Measurements from ENCODE around the gene SREBF1.

The SREBF1 gene

DNA sequence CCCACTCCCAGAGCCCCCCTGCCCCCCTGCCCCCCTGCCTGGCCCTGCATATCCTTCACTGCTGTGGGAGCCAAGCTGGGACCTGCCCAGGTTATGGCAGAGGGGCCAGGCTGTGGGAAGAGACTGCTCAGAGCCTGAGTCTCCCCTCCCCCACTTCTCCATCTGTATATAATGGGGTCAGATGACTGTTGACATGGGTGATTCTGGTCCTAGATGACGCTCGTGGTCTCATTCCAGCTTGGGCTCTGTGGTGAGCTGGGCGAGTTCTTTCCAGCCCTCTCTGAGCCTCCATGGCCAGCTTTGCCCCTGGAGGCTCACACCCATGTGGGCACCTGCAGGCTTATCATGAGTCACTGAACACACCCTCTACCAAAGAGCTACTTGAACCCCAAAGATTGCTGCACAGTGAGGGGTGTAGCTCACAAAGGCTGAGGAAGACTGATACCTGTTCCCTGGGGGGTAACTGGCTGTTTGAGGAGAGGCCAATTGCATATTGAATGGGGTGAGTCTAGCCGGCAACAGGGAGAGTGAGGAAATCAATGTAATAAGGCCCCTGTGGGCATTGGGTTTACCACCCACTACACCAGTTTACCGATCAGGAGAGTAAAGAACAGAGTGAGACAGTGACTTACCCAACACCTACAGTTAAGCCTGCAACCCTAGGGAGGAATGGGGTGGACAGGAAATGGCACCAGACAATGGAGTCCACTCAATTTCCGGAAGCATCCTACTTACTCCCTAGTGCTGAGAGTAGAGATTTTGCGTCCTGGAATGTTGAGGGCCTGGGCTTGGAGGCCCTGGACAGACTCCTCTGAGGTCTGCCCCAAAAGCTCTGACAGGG lies 4.2 kb upstream of the SREBF1 start:
- no peak for TF ChIP-seq ZNF274 (IDR thresholded peaks at IDR 0.05; ENCODE audit: low read depth, low read length)
- H3K4me3 ChIP-seq (ENCODE audit: low read length) = no peak overlapping the region

DNA sequence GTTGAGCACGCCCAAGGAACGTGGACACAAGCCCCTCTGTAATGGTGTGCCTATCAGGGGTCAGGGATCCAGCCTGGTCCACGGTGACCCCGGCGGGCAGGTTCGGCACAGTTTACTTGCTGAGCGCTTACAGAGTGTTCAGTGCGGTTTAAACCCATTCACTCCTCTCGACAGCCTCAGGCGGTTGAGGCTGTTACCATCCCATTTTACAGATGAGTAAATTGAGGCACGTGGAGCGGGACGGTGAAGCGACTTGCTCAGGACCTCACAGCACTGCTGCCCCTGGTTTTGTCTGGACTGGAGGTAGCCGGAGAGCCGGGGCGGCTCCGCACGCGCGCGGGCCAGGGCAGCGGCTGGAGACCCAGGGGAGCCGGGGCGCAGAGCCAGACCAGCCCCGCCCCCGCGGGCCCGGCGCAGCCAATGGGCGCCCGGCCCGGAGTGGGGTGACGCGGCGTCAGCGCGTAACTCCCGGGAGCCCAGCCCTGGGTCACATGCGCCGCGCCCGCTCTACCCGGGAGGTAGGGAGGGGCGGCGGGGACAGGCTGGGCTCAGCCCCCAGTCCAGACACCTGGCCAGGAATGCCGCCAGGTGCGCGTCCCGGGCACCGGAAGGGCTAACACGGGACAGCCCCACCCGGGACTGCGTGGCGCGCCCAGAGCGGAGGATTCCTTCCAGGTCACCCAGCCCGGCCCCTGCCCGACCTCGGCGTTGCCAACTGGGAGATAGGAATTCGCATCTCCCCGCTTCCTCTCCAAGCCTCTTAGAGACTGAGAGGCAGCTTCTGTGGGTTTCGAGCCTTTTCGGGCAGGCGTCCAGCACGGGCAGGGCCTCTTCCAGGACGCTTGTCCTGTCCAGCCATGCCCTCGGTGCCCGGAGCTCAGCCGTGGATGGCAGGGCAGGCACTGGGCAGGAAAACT lies 3.3 kb upstream of the SREBF1 start:
- no peak for TF ChIP-seq ZNF274 (IDR thresholded peaks at IDR 0.05; ENCODE audit: low read depth, low read length)
- peak overlapping the region; percentile 36; the same call in 1 of the 2 replicates for H3K4me3 ChIP-seq (ENCODE audit: low read length)

DNA sequence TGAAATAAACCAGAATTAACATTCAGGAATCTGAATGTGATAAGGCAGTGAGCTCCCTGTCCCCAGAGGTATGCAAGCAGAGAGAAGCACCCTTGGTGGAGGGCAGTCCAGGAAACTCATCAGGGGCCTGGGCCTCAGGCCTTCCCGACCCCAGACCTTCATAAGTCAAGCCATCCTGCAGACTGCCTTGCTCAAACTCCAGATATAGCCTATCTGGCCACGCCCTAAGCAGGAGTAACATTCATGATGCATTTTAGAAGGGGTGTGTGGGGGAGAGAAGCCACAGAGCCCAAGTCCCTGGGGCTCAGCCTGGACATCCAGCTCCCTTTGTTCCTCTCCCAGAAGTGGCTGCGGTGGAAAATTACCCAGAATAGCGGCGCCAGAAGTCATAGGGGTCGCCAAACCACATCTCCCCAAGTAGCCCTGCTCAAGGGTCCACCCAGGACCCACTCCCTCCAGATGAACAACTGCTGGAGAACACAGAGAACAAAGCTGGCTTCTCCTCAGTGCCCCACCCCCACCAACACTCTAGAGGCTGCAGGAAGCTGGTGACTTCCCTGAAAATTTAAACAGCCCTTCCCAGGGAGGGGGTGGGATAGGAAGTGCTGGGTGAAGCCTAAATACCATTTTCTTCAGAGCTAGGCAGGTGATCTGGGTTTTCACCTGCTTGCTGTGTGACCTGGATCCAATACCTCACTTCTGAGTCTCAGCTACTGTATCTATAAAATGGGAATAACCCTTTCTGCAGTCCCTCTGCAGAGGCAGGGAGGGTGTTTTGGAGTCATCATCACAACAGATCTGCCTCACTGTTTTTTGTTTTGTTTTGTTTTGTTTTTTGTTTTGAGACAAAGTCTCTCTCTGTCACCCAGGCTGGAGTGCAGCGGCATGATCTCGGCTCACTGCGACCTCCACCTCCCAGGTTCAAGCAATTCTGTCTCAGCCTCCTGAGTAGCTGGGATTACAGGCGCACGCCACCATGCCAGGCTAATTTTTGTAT lies 1.5 kb upstream of the SREBF1 start:
- no peak overlapping the region for H3K4me3 ChIP-seq (ENCODE audit: low read length)
- TF ChIP-seq ZNF274 (IDR thresholded peaks at IDR 0.05; ENCODE audit: low read depth, low read length) = no peak

DNA sequence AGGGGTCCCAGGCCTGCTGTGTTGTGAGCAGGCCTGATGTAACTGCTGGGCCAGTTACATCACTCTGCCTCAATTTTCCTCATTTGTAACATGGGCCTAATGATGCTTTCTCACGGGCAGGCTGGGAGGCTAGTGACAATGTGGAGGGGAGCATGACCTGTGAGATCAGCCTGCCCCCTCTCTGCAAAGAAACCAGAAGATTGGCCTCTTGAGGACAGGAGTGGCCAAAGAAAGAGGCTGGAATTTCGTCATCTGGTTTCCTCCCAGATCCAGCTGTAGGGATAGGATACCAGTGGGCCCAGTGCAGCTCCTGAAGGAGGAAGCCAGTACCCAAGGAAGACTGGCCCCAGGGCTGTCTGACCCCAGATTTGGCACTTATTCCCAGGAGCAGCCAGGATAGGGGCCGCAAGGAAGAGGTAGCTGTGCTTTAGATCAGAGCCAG lies 615 bp upstream of the SREBF1 start:
- no peak overlapping the region for H3K4me3 ChIP-seq (ENCODE audit: low read length)
- no peak for TF ChIP-seq ZNF274 (IDR thresholded peaks at IDR 0.05; ENCODE audit: low read depth, low read length)

DNA sequence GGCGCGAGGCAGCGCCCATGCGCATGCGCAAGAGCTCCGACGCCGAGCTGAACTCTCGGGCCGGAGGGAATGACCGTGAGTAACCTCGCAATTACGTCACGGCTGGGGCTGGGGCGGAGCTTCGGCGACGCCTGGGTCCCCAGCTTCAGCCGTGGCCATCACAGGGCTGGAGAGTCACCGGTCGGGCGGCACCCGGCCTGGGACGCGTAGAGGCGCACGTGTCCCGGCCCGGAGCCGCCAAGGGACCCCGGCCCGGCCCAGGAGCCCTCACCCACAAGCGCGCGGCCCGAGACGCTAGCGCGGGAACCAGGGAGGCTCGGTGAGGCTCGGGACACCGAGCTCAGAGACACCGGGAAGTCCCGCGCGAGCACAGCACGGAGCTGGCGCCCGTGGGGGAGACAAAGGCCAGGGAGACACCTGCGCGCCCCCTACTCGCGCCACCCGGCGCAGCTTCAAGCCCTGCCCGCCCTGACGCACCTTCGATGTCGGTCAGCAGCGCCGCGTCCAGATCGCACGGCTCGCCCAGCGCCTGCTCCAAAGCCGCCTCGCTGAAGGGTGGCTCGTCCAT lies 452 bp downstream of the SREBF1 start:
- no peak for TF ChIP-seq ZNF274 (IDR thresholded peaks at IDR 0.05; ENCODE audit: low read depth, low read length)
- peak overlapping the region; percentile 71 for H3K4me3 ChIP-seq (ENCODE audit: low read length)

DNA sequence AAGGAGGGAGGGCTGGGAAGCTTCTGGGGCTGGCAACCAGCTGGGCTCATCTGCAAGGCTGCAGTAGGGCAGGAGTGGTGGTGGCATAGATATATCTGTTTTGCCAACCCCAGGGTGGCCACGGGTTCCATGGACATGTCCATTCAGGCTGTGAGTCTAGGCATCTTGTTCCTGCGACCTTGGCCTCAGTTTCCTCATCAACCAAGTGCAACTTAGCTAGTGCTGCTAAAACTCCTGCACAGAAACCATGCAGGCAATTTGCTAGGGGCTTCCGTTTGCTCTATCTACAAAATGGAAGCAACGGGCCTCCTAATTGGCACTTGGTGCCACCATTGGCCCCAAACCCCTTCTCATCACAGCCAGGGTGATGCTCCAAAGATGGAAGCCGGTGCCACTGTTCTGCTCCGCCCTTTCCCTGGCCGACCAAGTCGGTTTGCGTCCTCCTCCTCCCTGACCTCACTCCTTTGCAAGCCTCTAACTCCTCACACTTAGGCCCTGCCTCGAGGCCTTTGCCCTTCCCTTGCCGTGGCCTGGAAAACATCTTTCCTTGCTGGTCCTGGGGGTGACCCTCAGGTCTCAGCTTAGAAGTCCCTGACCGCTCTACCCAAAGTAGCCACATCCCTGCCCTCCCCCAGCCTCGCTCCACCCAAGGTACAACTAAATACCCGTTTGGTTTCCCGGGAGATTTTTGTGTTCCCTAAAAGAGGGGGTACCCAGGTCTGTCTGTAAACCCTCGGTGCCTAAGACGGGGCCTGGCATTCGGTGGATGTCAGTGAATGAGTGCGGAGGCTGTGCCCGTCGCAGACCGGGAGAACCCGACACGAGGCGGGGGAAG lies 1.2 kb downstream of the SREBF1 start:
- H3K4me3 ChIP-seq (ENCODE audit: low read length) = no peak overlapping the region; the same call in 1 of the 2 replicates
- TF ChIP-seq ZNF274 (IDR thresholded peaks at IDR 0.05; ENCODE audit: low read depth, low read length) = no peak

DNA sequence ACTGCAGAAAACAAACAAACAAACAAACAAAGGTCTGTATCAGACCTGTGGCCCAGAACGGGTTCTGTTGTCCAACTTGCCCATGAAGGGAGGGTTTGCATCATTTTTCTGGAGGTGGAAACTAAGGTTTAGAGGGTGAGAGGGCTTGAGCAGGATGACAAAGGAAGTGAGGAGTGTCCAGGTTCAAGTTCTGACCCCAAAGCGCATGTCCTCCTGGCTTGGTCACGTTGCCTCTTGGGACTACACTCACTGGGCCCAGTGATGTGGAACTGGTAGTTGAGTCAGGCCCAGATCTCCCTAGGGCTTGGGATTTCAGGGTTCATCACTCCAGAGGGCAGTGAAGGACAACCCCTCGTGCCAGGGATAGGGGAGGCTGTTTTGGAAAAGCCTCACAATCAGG lies 1.8 kb downstream of the SREBF1 start:
- H3K4me3 ChIP-seq (ENCODE audit: low read length) = no peak overlapping the region
- no peak for TF ChIP-seq ZNF274 (IDR thresholded peaks at IDR 0.05; ENCODE audit: low read depth, low read length)

DNA sequence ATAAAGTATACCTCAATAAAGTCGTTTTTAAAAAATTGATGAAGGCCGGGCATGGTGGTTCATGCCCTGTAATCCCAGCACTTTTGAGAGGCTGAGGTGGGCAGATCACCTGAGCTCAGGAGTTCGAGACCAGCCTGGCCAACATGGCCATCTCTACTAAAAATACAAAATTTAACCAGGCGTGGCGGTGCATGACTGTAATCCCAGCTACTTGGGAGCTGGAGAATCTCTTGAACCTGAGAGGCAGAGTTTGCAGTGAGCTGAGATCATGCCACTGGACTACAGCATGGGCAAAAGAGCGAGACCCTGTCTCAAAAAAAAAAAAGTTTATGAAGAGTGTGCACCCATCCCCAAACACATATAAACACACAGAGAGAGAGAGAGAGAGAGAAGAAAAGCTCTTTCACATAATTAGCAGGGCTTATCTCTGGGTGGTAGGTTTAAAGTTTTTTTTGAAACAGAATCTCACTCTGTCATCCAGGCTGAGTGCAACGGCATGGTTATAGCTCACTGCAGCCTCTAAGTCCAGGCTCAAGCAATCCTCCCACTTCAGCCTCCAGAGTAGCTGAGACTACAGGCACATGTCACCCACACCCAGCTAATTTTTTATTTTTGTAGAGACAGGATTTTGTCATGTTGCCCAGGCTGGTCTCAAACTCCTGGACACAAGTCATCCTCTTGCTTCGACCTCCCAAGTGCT lies 3.0 kb downstream of the SREBF1 start:
- no peak overlapping the region for H3K4me3 ChIP-seq (ENCODE audit: low read length)
- no peak for TF ChIP-seq ZNF274 (IDR thresholded peaks at IDR 0.05; ENCODE audit: low read depth, low read length)

DNA sequence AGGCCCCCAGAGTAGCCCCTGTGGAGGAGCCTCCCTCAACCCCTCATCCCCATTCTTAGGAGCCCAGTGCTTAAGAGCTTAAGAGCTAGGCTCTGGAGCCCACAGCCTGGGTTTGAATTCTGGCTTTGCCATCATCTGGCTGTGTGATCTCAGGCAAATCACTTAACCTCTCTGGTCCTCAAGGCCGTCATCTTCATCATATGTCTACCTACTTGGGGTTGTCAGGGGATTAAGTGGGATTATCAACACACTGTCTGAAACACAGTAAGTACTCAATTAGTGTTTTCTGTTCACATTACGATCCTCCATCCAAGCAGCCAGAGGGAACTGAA lies 4.8 kb downstream of the SREBF1 start:
- no peak overlapping the region for H3K4me3 ChIP-seq (ENCODE audit: low read length)
- TF ChIP-seq ZNF274 (IDR thresholded peaks at IDR 0.05; ENCODE audit: low read depth, low read length) = no peak

DNA sequence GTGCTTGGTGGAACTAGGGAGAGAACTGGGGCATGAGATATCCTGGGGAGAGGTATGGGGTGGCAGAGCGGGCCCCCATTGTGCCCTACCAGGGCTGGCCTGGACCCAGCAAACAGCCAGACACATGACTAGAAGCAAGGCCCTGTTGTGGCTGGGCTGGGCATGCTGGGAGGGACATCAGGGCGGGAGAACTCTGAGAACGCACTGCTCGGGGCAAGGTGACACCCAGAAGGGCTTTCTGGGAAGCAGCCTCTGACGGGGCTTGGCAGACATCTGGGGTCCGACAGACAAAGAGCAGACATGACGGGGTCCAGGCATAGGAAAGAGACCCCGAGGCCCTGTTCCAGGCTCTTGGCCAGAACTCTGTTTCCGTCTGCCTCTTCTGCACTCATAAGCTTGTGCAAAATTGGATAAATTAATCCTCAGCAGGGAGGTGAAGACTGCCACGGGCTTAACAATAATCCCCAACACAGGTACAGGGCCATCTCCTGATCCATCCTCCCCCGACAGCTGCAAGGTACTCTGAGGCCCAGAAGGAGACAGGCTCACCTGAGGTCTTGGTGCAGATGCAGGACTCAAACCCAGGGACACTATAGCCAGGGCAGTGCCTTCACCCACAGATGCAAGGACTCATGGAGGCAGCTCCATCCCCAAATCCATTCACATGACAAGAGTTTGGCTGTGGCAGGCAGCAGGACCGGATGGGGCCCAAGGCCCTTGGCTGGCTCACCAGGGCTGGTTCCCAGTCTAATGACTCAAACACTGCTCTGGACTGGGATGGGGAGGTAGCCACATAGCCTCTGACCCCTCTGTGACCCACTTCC lies 5.4 kb downstream of the SREBF1 start:
- no peak for TF ChIP-seq ZNF274 (IDR thresholded peaks at IDR 0.05; ENCODE audit: low read depth, low read length)
- no peak overlapping the region for H3K4me3 ChIP-seq (ENCODE audit: low read length)

DNA sequence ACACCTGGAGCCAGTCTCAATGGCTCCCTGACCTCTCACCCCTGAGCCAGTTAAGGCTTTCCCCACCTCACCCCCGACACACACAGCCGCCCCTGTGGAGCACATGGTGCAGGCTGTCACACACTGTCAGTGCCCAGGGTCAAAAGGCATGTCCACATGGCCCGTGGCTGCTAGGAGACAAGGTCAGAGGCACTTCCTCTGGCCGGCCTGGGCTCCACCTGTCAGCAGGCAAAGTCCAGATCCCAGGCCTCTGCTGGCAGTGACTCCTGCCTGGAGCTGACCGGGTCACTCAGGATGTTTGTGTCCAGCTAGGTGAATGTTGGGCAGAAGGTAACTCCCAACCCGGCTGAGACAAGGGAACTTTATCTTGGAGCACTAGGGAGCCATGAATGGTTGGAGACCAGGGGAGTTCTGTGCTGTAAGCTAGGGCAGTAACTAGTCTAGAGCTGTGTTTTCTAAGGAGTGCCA lies 6.0 kb downstream of the SREBF1 start:
- no peak for TF ChIP-seq ZNF274 (IDR thresholded peaks at IDR 0.05; ENCODE audit: low read depth, low read length)
- H3K4me3 ChIP-seq (ENCODE audit: low read length) = no peak overlapping the region
